LoVo (cell line): ENCODE results near the gene IFT172.
"Not testable (repeated sequence)": the region's sequence is repeated elsewhere in the genome, so short reads cannot be mapped to it uniquely, and the experiment has no call there.

ENCODE experiments used
- DNase-seq: peaks from one replicate; pipeline ENCODE4 v3.0.0-alpha.2; 2016; ENCODE audit warnings: low spot score

IFT172 gene, protein sequence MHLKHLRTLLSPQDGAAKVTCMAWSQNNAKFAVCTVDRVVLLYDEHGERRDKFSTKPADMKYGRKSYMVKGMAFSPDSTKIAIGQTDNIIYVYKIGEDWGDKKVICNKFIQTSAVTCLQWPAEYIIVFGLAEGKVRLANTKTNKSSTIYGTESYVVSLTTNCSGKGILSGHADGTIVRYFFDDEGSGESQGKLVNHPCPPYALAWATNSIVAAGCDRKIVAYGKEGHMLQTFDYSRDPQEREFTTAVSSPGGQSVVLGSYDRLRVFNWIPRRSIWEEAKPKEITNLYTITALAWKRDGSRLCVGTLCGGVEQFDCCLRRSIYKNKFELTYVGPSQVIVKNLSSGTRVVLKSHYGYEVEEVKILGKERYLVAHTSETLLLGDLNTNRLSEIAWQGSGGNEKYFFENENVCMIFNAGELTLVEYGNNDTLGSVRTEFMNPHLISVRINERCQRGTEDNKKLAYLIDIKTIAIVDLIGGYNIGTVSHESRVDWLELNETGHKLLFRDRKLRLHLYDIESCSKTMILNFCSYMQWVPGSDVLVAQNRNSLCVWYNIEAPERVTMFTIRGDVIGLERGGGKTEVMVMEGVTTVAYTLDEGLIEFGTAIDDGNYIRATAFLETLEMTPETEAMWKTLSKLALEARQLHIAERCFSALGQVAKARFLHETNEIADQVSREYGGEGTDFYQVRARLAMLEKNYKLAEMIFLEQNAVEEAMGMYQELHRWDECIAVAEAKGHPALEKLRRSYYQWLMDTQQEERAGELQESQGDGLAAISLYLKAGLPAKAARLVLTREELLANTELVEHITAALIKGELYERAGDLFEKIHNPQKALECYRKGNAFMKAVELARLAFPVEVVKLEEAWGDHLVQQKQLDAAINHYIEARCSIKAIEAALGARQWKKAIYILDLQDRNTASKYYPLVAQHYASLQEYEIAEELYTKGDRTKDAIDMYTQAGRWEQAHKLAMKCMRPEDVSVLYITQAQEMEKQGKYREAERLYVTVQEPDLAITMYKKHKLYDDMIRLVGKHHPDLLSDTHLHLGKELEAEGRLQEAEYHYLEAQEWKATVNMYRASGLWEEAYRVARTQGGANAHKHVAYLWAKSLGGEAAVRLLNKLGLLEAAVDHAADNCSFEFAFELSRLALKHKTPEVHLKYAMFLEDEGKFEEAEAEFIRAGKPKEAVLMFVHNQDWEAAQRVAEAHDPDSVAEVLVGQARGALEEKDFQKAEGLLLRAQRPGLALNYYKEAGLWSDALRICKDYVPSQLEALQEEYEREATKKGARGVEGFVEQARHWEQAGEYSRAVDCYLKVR (N-terminal part only)

DNA sequence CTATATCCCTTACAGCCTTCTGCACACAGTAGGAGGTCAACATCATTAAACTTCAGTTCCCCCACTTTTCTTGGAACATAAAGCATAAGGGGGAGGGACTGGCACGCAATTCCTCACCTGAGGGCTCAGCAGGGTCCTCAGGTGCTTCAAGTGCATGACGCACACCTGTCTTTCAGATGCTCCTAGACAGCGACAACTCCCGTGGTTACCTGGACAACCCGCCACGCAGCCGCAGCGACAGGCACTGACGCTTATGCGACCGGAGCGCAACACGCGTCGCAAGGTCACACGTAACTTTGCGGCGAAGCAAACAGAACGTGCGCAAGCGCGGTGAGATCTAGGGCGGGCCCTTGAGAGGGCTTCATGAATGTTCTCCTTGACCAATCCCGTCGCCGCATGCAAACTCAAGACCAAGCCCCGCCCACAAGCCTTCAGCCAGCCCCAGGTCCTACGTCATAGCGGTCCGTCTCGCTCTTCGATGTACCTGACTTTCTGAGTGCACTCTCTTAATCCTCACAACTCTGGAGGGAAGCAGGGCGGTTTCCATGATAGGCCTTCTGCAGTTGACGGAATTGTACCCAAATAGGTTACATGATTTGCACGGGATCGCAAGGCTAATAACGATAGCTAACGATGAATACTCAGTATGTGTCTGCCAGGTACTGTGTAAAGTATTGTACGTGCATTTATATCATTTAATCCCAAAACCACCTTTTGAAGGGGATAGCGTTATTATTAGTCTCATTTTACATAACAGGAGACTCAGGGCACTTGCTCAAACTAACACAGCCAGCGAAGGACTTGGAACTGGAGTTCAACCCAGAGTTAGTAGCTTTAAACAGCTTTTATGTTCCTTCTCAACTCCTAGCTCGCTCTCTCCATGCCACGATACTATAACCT lies at the start of gene IFT172:
TSS of gene IFT172 (minus strand) at position 246 of the 900 bp plus-strand sequence. CDS start at position 156, 90 bp downstream.
- peak; percentile 100 for DNase-seq

DNA sequence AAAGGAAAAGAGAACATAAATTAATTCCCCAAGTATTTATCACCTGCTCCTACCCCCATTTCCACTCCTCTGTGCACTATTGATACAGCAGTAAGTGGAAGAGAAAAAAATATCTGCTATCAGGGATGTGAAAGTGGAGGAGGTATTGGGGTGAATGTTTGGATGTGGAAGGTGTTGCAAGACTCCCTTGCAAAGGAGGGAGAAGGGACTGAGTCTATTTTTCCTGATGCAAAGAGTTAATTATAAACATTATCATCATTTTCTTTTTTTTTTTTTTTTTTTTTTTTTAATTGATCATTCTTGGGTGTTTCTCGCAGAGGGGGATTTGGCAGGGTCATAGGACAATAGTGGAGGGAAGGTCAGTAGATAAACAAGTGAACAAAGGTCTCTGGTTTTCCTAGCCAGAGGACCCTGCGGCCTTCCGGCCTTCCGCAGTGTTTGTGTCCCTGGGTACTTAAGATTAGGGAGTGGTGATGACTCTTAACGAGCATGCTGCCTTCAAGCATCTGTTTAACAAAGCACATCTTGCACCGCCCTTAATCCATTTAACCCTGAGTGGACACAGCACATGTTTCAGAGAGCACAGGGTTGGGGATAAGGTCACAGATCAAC lies 49.4 kb upstream of the IFT172 start:
- DNase-seq = not testable (repeated sequence)

DNA sequence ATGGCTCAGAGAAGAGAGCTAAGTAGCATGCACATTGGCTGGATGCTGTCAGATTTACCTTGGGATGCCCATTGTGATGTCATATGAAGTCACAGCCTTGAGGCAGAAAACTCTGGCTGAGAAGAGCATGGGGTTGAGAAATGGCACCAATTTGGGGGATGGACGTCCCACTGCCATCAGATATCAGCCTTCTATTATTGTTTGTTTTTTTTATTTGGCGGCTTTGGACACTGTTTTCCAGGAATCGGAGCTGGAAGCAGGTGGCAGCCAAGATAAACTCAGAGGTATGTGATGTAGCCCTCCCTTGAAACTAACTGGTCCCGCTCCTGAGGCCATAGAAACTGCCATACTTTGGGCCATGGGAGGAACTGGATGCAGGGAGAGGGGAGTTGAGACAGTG lies 47.7 kb upstream of the IFT172 start:
- DNase-seq = no peak

DNA sequence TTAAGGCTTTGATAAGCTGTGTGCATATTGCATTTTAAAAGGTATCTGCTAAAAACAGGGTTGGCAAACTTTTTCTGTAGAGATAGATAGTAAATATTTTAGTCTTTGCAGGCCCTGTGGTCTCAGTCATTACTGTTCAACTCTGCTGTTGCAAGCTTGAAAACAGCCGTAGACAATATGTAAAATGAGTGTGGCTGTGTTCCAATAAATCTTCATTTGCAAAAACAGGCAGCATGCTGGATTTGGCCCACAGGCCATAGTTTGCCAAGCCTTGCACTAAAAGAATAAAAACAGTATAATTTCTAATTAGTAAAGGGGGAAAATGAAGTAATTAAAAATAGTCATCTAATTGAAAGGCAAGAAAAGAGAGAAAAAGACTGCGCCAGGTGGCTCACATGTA lies 42.4 kb upstream of the IFT172 start:
- DNase-seq = no peak

DNA sequence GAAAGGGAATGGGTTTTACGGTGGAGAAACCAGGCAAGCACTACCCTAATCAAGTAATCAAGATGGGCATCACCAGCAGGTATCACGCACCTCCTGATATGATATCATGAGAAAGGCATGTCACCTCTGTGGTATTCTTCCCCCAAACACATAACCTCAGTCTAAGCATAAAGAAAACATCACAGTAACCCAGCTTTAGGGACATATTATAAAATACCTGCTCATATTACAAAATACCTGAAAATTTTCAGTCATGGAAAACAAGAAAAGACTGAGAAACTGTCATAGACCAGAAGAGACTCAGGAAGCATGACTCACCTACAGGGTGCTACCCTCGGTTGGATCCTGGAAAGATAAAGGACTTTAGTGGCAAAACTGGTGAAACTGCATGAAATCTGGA lies 37.6 kb upstream of the IFT172 start:
- no peak for DNase-seq

DNA sequence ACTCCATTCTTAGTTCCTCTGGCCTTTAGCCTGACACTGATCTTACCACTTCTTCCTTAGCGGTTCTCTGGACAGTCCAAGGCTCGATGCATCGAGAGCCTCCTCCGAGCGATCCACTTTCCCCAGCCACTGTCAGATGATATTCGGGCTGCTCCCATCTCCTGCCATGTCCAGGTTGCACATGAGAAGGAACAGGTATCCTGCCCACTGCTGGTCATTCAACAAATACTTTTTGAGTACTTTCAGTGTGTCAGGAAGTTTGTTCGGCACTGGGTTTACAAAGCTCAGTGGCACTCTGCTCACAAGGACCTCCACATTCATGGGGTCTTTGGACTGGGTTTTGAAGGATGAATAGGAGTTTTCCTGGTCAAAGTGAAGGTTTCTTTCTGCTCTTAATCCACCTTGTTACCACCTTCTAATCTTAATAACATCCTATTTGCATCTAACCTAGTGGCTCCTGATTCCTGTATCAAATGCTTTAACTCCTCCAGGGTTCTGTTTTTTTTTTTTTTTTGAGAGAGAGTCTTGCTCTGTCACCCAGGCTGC lies 32.9 kb upstream of the IFT172 start:
- no peak for DNase-seq

DNA sequence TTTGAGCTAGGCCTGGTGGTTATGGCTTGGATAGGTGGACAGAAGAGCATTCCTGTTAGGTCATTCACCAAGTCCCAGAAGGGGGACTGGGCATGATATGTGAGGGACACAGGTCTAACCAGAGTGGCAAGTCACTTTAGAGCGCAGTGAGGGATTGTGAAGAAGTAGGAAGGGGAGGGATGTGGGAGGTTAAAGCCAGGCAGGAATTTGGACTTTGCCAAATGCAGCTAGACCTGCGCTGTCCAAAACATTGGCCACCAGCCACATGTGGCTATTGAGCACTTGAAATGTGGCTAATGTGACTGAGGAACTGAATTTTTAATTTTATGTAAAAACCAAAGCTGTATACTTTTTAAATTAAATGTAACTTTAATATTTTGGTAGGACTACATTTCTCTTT lies 30.8 kb upstream of the IFT172 start:
- DNase-seq = no peak

DNA sequence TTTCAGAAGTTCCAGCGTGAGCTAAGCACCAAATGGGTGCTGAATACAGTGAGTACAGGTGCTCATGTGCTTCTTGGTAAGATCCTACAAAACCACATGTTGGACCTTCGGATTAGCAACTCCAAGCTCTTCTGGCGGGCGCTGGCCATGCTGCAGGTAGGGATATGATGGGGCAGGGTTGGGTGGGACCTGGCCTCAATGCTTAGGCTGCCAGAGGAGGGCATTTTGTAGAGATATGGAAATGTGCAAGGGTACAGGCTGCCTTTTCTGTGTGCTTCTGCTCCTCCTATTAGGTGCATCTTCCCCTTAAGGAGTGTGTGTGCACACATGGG lies 29.2 kb upstream of the IFT172 start:
- no peak for DNase-seq

DNA sequence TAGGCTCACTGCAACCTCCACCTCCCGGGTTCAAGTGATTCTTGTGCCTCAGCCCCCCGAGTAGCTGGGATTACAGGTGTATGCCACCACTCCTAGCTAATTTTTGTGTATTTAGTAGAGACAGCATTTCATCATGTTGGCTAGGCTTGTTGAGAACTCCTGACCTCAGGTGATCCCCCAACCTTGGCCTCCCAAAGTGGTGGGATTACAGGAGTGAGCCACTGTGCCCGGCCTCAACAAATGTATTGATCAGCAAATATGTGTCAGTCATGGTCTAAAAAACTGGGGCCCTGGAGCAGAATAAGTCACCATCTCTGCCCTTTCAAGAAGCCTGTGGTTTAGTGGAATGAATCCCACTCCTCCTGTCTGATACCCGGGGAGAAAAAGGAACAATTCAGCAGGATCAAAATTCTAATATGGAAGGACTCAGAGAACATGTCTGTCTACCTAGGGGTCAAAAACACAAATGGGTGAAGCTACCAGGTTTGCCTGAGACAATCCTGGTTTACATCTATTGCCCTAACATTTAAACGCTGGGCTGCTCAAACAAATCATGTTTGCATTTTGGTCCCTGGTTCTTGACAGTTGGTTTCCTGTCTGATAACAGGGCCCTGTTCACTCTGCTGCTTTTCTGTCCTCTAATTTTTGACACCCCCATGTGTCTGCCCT lies 28.7 kb upstream of the IFT172 start:
- DNase-seq = no peak

DNA sequence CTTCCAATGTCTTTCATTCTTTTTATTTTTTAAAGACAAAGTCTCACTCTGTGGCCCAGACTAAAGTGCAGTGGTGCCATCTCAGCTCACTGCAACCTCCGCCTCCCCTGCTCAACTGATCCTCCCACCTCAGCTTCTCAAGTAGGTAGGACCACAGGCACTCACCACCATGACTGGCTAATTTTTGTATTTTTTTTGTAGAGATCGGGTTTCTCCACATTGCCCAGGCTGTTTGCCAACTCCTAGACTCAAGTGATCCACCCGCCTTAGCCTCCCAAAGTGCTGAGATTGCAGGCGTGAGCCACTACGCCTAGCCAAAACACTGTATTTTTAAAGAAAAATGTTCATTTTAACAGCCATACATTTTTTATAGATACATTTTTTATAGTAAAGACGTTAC lies 19.8 kb upstream of the IFT172 start:
- DNase-seq = no peak

DNA sequence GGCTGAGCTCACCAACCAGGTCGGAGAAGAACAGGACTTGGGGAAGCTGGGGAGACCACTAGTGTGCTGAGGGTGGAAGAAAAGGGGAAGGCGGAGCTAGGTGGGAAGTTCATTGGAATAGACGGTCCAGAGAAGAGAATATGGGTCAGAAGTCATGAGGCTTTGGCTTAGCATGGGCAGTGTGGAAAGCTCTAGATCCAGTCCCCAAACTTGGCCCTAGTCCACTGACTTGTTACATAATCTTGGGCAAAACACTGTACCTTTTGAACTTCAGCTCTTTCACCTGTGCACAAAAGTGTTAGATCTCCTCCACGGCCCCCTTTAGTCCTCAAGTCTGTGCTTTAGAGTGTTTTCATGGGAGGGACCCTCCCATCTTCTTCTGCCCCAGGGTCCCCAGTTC lies 17.8 kb upstream of the IFT172 start:
- no peak for DNase-seq

DNA sequence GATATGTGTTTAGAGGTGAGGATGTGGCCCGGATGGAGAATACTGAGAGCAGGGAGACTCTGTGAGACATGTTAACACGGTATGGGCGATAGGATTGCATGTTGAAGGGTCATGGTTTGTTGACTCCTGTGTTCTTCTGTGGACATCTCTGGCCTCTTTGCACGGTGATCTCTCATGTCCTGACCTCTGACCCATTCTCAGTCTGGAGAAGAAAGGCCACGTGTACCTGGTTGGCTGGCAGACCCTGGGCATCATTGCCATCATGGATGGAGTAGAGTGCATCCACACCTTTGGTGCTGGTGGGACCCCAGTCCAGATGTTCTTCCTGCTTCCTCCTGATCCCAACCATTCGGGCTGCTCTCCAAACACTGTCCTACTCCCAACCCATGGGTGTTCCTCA lies 17.0 kb upstream of the IFT172 start:
- DNase-seq = no peak

DNA sequence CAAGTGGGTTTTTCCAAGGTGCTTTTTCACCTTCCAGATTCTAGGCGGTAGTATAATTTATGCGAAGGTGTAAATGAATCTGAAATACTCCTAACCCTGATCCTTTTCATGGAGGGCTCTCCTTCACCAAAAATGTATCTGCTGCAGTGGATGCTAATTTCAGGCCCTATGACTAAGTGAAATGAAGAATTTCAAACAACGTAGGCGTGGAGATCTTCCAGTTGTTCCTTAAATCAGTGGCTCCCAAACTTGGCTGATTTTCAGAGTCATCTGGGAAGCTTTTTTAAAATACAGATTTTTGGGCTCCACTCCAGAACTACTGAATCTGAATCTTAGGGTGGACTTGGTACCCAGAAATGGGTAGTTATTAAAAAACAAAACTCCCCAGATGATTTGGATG lies 12.6 kb upstream of the IFT172 start:
- no peak for DNase-seq

DNA sequence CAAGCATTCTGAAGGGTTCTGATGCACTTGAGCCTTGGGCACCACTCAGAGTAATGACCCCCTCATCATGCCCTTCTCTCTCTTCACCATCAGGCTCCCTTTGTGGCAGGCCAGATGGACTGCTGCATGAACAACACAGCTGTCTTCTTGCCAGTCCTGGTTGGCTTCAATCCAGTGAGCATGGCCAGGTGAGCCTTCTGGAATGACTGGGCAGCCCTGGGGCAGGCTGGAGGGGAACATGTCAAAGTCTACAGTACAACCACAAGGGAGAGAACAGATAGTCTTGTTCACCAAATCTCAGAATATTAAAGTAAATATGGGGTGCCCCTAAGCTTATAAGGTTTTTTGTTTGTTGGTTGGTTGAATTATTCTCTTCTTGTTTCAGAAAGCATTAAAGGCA lies 11.5 kb upstream of the IFT172 start:
- DNase-seq = no peak

DNA sequence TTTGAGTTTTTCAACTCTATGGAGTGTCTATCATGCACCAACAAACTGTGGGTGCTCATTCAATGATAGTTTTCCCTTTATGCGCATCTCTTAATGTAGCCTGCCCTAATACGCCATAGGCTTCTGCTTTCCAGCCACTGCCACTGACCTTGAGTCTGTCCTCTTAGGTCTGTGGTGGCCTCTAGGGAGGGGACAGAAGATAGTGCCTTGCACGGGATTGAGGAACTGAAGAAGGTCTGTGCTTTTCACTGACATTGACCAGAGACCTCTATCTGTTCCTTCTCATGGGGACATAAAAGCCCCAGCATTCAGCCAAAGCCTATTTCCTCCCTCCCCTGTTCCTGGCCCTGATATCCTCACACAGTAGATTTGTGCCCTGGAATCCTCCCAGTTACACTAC lies 9.4 kb upstream of the IFT172 start:
- DNase-seq = no peak

DNA sequence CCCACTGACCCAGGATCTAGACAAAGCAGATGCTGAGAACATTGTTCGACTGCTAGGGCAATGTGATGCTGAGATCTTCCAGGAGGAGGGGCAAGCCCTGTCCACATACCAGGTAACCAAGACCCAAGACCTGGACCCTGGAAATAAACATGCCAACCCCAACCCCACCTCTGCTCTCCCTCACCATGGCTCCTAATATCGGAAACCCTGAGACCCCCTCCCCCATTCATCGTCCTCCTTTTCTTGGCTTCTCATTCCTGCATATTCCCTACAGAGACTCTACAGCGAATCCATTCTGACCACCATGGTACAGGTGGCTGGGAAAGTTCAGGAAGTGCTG lies 7.7 kb upstream of the IFT172 start:
- DNase-seq = no peak

DNA sequence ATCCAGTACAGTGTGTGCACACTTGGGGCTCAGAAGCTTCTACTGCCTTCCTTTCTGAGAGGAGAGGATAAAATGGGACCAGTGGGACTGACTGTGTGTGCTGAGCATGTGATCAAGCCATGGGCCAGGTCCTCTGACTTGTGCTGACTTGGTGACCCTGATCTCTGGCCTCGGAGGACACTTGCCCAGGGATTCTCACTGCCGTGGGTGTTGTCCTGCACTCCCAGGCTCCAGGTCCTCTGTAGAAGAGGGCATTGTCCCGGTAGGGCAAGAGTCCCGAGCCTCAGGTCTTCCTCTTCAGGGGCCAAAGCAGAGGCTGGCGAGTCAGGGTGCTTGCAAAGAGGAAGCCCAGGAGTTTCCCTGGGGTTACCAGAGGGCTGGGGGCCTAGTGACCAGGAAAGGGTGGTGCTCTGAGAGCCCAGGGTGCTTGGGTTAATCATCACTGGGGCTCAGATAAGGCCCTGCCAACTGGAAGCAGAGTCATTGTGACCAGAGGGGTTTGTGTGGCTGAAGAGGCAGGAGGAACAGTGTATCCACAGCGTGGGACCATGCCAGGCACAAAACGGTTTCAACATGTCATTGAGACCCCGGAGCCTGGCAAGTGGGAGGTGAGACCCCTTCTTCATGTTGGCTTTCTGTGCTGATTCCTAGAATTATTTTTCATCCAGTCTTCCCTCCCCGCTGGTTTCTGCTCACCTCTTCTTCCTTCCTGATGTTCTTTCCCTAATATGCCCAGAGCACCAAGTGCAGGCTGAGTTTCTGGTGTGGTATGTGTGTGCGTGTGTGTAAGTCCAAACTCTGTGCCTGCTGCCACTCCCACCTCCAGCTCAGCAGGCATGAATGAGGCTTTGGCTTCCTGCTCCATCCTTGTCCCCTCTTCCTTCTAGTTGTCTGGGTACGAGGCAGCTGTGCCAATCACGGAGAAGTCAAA lies 7.1 kb upstream of the IFT172 start, which contains the start of gene GCKR:
TSS of gene GCKR (plus strand) at position 483 of the 931 bp plus-strand sequence. CDS start at position 549, 66 bp downstream.
- no peak for DNase-seq

DNA sequence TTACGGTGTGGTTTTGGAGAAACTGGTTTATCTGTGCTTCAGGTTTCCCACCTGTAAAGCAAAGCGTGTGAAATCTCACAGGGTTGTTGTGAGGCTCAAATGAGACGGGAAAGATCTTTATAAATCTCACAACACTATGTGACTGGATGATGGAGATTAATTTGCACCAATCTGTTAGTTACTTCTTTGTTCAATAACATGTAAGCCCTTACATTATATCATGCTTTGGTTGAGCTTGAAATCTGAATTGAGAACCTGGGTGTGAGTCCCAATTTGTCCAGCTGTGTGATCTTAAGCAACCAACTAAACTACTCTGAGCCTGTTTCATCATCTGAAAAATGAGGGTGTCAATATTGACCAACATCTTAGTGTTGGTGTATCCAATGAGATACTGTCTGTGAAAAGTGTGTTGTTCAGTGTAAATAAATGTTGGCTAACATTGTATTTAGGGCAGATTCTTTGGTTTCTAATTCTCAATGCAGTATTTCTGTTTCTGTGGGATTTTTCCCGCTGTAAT lies 6.4 kb upstream of the IFT172 start:
- DNase-seq = no peak
